ACC112 (cell line): Measurements from ENCODE around the gene PRRG2.
A peak's percentile ranks its signal among the peaks of the same experiment; 100 is the strongest.

Experiments
- H2AFZ ChIP-seq: fragments of 200-600 bp; sonication (generic); one replicate; pipeline ENCODE4 v1.6.0; 2017; ENCODE audit warnings: antibody characterized with exemption, low read length; ENCODE audit not compliant: unreplicated experiment
- H3K27ac ChIP-seq: fragments of 200-600 bp; sonication (generic); 2 replicates; pipeline ENCODE4 v1.5.1; 2014; ENCODE audit warnings: low read depth, mild to moderate bottlenecking, antibody characterized with exemption, low read length, moderate library complexity
- H3K27me3 ChIP-seq: fragments of 200-600 bp; sonication (generic); 2 replicates; pipeline ENCODE4 v1.6.1; 2014; ENCODE audit warnings: mild to moderate bottlenecking, antibody characterized with exemption, low read length, moderate library complexity, mixed read lengths; ENCODE audit not compliant: insufficient read depth
- H3K36me3 ChIP-seq: fragments of 200-600 bp; sonication (generic); 2 replicates; pipeline ENCODE4 v1.6.1; 2016; ENCODE audit warnings: mild to moderate bottlenecking, antibody characterized with exemption, low read length, moderate library complexity, mixed read lengths; ENCODE audit not compliant: insufficient read depth
- H3K4me1 ChIP-seq: fragments of 200-600 bp; sonication (generic); one replicate; pipeline ENCODE4 v1.6.1; 2016; ENCODE audit warnings: low read length, mixed read lengths; ENCODE audit not compliant: insufficient read depth, unreplicated experiment, control insufficient read depth
- H3K4me3 ChIP-seq: fragments of 200-600 bp; sonication (generic); 2 replicates; pipeline ENCODE4 v1.5.1; 2014; ENCODE audit warnings: mild to moderate bottlenecking, low read depth, low read length
- H3K79me2 ChIP-seq: fragments of 200-600 bp; sonication (generic); one replicate; pipeline ENCODE4 v1.6.0; 2016; ENCODE audit warnings: low read length; ENCODE audit not compliant: control insufficient read depth, unreplicated experiment, insufficient read depth

The PRRG2 gene

DNA sequence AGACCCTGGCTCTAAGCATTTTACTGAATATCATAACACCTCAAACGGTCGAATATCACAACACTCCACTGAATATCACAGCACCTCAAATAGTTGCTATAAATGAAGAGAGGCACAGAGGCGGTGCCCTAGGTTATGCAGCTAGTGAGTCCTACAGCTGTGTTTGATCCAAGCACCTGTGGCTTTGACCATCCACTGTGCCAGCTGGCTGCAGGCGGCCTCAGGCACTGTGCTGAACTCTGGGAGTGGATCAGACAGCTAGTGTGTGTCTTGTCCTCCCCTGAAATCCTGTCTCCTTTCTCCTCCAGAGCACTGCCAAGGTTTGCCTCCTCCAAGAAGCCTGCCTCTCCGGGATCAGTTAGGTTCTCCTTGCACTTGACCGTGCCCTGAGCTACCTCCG lies 8.1 kb upstream of the PRRG2 start:
- H3K4me3 ChIP-seq = no peak overlapping the region
- no peak overlapping the region for H3K27ac ChIP-seq
- H3K4me1 ChIP-seq = no peaks in the 10 kb centered on the region
- no peaks in the 10 kb centered on the region for H3K27me3 ChIP-seq
- no peak overlapping the region for H2AFZ ChIP-seq
- peaks cover 15% of the 10 kb centered on the region for H3K79me2 ChIP-seq
- H3K36me3 ChIP-seq = no peaks in the 10 kb centered on the region

GRCh38 chr19:49573425-49573824 lies 7.7 kb upstream of the PRRG2 start:
- Histone ChIP-seq H3K36me3 (no peaks in the 10 kb centered on the region), H3K4me3 (no peak overlapping the region), H2AFZ (no peak overlapping the region), H3K27ac (no peak overlapping the region), H3K4me1 (no peaks in the 10 kb centered on the region), H3K27me3 (no peaks in the 10 kb centered on the region), H3K79me2 (peaks cover 14% of the 10 kb centered on the region)

GRCh38 chr19:49574206-49574755 lies 6.8 kb upstream of the PRRG2 start:
- no peak overlapping the region for H3K27ac ChIP-seq
- H3K36me3 ChIP-seq = no peaks in the 10 kb centered on the region
- H3K27me3 ChIP-seq = no peaks in the 10 kb centered on the region
- no peak overlapping the region for H2AFZ ChIP-seq
- peaks cover 20% of the 10 kb centered on the region for H3K79me2 ChIP-seq
- H3K4me3 ChIP-seq = no peak overlapping the region
- H3K4me1 ChIP-seq = peaks cover 4% of the 10 kb centered on the region

DNA sequence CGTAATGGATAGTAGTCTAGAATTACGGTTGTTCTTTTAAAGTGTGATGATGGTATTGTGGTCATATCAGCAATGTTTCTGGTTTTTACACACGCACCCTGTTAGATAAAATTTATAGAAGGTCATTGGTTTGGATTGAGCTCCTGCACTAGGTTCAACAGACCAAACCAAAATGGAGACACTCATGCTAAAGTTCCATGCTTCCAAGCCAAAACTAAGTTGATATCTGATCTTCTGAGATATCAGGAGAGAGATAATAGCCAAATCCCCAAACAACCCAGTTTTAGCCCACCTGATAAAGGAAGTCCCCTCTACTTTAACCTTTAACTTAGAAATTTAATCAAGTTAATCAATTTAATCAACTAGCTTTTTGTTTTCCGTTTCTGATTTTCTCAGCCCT lies 1.9 kb upstream of the PRRG2 start:
- Histone ChIP-seq H3K79me2 (peaks cover 26% of the 10 kb centered on the region), H3K27ac (no peak overlapping the region), H3K27me3 (no peaks in the 10 kb centered on the region), H2AFZ (no peak overlapping the region), H3K4me3 (peak overlapping the region; percentile 96), H3K36me3 (no peaks in the 10 kb centered on the region), H3K4me1 (peaks cover 8% of the 10 kb centered on the region)

DNA sequence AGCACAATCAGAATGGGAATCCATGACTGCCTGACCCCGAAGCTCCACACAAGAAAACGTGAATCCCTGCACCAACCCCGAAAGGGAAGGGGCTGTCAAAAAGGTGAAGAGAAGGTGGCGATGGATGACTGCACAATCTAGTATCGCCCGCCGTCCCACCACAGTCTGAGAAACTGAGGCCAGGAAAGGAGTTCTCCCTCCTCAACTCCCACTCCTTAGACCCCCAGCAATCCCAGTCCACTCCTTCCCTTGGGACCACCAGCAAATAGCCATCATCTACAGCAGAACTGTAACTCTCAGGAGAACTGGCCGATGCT lies 1.2 kb upstream of the PRRG2 start:
- Histone ChIP-seq H3K27me3 (no peaks in the 10 kb centered on the region), H3K36me3 (no peaks in the 10 kb centered on the region), H3K4me3 (peak overlapping the region; percentile 96), H3K79me2 (peaks cover 26% of the 10 kb centered on the region), H3K27ac (no peak overlapping the region), H3K4me1 (peaks cover 8% of the 10 kb centered on the region), H2AFZ (no peak overlapping the region)

DNA sequence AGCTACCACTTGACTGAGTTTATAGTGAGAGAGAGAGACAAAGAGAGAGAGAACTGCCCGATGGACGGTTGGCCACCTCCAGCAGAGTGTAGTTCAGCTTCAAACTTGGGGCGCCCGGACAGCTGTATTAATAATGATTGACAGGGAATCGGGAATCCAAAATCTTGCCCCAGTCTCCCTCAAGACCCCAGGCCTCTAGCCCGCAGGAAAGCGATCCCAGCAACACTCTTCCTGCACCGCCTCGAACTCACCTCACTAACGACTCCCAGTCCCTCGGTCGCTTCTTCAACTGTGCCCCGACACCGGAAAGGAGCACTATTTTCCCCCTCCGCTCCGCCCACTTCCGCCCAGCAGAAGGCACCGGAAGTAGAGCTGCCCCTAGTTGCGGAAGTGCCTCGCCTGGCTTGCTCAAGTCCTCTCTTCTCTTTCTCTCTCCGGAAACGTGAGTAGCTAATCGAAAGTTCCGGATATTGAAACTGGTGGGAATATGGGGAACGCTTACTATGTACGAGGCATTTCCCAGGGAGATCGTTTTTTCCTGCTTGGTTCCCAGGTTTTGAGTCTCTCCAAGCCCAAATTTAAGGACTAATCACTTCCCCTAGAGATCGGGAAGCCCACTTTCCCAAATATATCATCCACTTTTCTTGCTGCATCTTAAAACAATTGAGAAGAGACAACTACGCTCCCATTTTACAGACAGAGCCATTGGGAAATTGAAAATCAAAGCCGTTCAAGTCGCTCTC lies 681 bp upstream of the PRRG2 start, which contains the start of gene NOSIP:
TSS of gene NOSIP (minus strand) at position 293 of the 743 bp plus-strand sequence. CDS start 19,865 bp downstream, outside the sequence.
- H3K79me2 ChIP-seq = peaks cover 26% of the 10 kb centered on the region
- peak within 1 kb of the TSS; percentile 96 for H3K4me3 ChIP-seq
- peaks cover 8% of the 10 kb centered on the region for H3K4me1 ChIP-seq
- H3K27me3 ChIP-seq = no peaks in the 10 kb centered on the region
- H3K36me3 ChIP-seq = no peaks in the 10 kb centered on the region
- no peak within 1 kb of the TSS for H3K27ac ChIP-seq
- H2AFZ ChIP-seq = peak within 1 kb of the TSS; percentile 97

DNA sequence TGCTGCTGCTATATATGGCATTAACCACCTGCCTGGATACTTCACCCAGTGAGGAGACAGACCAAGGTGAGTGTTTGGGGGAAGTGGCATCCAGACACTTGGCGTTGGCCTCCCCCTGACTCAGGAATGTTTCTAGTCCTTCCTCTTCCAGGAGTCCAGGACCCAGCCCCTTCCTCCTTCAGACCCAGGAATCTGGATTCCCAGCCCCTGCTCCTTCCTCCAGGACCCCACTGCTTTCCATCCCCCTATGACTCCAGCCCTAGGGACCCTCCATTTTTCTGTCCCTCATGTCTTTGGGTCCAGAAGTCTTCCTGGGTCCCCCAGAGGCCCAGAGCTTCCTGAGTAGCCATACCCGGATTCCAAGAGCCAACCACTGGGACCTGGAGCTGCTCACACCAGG lies 2.1 kb downstream of the PRRG2 start:
- Histone ChIP-seq H3K4me1 (peaks cover 8% of the 10 kb centered on the region), H3K36me3 (no peaks in the 10 kb centered on the region), H3K4me3 (no peak overlapping the region), H3K27me3 (no peaks in the 10 kb centered on the region), H2AFZ (no peak overlapping the region), H3K79me2 (peaks cover 17% of the 10 kb centered on the region), H3K27ac (no peak overlapping the region)

GRCh38 chr19:49585023-49585422 lies 3.9 kb downstream of the PRRG2 start:
- Histone ChIP-seq H3K4me3 (no peak overlapping the region), H3K4me1 (no peaks in the 10 kb centered on the region), H2AFZ (no peak overlapping the region), H3K27me3 (no peaks in the 10 kb centered on the region), H3K79me2 (peaks cover 1% of the 10 kb centered on the region), H3K36me3 (no peaks in the 10 kb centered on the region), H3K27ac (no peak overlapping the region)

- no peak overlapping the region for H2AFZ ChIP-seq
- H3K4me1 ChIP-seq = no peaks in the 10 kb centered on the region
- peaks cover 3% of the 10 kb centered on the region for H3K79me2 ChIP-seq
- no peaks in the 10 kb centered on the region for H3K36me3 ChIP-seq
- no peak overlapping the region for H3K27ac ChIP-seq
- no peak overlapping the region for H3K4me3 ChIP-seq
- H3K27me3 ChIP-seq = no peaks in the 10 kb centered on the region
Observed at GRCh38 chr19:49587227-49587626, 6.1 kb downstream of the PRRG2 start.

- peaks cover 12% of the 10 kb centered on the region for H3K79me2 ChIP-seq
- no peak overlapping the region for H2AFZ ChIP-seq
- no peak overlapping the region for H3K4me3 ChIP-seq
- H3K27me3 ChIP-seq = no peaks in the 10 kb centered on the region
- no peak overlapping the region for H3K27ac ChIP-seq
- no peaks in the 10 kb centered on the region for H3K4me1 ChIP-seq
- H3K36me3 ChIP-seq = no peaks in the 10 kb centered on the region
Observed at GRCh38 chr19:49588365-49589122, 7.4 kb downstream of the PRRG2 start.

- H2AFZ ChIP-seq = no peak overlapping the region
- H3K79me2 ChIP-seq = peaks cover 16% of the 10 kb centered on the region
- H3K27ac ChIP-seq = no peak overlapping the region
Observed at GRCh38 chr19:49589502-49589905, 8.4 kb downstream of the PRRG2 start.

More at GRCh38 chr19:49589502-49589905, 8.4 kb downstream of the PRRG2 start:
- no peaks in the 10 kb centered on the region for H3K4me1 ChIP-seq
- H3K27me3 ChIP-seq = no peaks in the 10 kb centered on the region
- H3K4me3 ChIP-seq = no peak overlapping the region
- no peaks in the 10 kb centered on the region for H3K36me3 ChIP-seq
